ENCODE results near the gene NIF3L1.

DNA sequence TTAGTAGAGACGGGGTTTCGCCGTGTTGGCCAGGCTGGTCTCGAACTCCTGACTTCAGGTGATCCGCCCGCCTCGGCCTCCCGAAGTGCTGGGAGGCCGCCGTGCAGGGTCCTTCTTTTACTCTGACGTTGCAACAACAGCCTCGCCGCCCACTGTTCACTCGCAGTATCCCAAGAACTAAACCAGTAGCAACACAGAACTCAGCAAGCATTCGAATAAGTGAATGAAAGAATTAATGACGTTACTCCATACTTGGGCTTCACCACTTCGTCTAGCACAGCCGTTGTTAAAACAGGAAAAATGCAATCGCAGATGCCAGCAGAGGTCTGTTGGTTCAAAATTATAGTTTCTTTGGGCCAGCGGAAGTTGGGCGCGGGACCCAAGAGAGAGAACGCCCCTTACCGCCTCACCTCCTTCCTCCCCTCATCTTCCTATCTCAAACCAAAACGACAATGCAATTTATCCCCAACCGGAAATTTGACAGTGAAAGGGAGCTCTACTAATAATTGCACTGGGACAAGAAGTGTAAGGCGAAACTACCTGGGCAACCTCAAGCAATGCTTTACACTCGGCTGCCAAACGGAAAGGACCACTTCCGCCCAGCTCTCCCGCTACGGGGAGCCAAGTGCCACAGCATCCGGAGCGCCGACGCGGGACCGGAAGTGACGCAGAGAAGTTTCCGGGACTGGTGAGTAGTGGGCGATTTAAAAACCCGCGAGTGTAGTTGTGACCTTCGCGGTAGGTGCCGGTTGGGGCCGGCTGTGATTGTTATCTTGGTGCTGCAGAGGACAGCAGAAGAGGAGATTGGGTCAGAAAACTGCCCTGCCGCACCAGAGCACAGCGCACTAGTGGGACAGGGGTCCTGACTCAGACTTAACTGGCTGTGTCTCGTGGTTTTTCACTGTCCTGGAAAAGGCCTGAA lies at the start of gene NIF3L1, which contains the start of gene PPIL3:
- TF ChIP-seq CTCF (IDR thresholded peaks at IDR 0.05; ENCODE audit: borderline replicate concordance, extremely low read depth, low read length, poor library complexity, severe bottlenecking) (peak; percentile 33), EZH2 (IDR thresholded peaks at IDR 0.05; ENCODE audit: borderline replicate concordance, low read depth, low read length, severe bottlenecking) (no peak)
